Body of pancreas (tissue), 4 donors: ENCODE measurements around the gene CRACDL.

Source experiments
- POLR2A ChIP-seq, 3 donors: fragments of 450-650 bp; IDR thresholded peaks; one replicate each; pipeline ENCODE4 v1.6.1; 2016; ENCODE audit warnings: antibody characterized with exemption in 3 of 3, mild to moderate bottlenecking in 2 of 3
- TF ChIP-seq, protein P1 (sequence below), 7 experiments: fragments of 450-650 bp in 4 of 7; fragments of 200-600 bp in 3 of 7; sonication (generic) in 3 of 7; IDR thresholded peaks; one replicate each; pipeline ENCODE4 v1.5.1; 2016 to 2019; ENCODE audit warnings: antibody characterized with exemption in 7 of 7

DNA sequence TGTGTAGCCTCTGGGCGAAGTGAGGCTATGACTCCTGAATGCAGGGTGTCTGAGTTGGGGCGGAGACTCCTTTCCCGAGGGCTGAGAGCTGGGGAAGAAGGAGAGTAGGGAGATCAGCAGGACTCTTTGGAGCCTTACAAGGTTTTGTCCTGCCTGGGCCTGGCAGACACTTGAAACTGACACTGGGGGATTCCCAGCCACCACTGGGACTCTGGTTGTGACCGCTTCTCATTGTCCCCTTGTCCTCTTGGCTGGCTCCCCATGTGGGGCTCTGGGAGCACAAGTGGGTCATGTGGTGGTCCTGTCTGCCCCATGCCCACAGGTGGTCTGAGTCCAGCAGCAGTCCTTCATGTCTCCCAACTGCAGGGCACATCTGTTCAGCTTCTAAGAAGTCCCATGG lies 126.9 kb downstream of the CRACDL start:
- TF ChIP-seq, protein P1, sequence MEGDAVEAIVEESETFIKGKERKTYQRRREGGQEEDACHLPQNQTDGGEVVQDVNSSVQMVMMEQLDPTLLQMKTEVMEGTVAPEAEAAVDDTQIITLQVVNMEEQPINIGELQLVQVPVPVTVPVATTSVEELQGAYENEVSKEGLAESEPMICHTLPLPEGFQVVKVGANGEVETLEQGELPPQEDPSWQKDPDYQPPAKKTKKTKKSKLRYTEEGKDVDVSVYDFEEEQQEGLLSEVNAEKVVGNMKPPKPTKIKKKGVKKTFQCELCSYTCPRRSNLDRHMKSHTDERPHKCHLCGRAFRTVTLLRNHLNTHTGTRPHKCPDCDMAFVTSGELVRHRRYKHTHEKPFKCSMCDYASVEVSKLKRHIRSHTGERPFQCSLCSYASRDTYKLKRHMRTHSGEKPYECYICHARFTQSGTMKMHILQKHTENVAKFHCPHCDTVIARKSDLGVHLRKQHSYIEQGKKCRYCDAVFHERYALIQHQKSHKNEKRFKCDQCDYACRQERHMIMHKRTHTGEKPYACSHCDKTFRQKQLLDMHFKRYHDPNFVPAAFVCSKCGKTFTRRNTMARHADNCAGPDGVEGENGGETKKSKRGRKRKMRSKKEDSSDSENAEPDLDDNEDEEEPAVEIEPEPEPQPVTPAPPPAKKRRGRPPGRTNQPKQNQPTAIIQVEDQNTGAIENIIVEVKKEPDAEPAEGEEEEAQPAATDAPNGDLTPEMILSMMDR (IDR thresholded peaks at IDR 0.05): no peak
- no peak for TF ChIP-seq POLR2A (IDR thresholded peaks at IDR 0.05)
